ENCODE measurements around the gene LRRC10B. TPM values are rescaled to one million over a fixed set of nuclear protein-coding genes. Genes with fewer than 3 reads are reported as not detected.
A peak's percentile ranks its signal among the peaks of the same experiment; 100 is the strongest.

The LRRC10B gene
- total and polyA plus RNA-seq, 8 donors = 0.43 to 1.3 (median 0.75) TPM; not detected in 2

GRCh38 chr11:61468002-61468401, 40.5 kb upstream of the LRRC10B start:
- DNase-seq = no peak
- Histone ChIP-seq H3K27me3 (no peaks in the 10 kb centered on the region), H3K27ac (no peak overlapping the region), H3K36me3 (peaks cover 3 to 46% (median 40%) of the 10 kb centered on the region in 4 donors), H3K4me1 (peaks cover 0 to 6% (median 0%) of the 10 kb centered on the region in 4 donors), H3K4me3 (no peak overlapping the region), H3K9me3 (no peaks in the 10 kb centered on the region)
- WGBS, 5 donors = 75 to 88% (median 84%) methylated on average over 7 of the region's 7 CpGs
- TF ChIP-seq POLR2A (IDR thresholded peaks at IDR 0.05) = no peak
- no peak for TF ChIP-seq EP300 (IDR thresholded peaks at IDR 0.05)
- TF ChIP-seq POLR2AphosphoS5 (IDR thresholded peaks at IDR 0.05) = no peak
- no peak for TF ChIP-seq CTCF (IDR thresholded peaks at IDR 0.05)
- intact Hi-C loops (cut with DNase I; ENCODE audit: low total_unique reads) = no loop called here

DNA sequence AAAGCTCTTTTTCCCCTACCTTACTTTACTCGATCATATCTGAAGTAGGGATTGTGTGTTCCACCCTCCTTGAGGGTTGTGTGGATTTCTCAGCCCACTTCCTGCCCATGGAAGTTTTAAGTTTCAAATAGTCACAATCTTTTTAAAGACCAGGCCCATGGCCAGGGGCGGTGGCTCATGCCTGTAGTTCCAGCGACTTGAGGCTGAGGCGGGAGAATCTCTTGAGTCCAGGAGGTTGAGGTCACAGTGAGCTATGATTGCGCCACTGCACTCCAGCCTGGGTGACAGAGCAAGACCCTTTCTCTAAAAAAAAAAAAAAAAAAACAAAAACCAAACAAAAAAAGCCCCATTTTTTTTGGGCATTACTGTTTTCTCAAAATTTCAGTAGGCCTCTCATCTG, 36.3 kb upstream of the LRRC10B start:
- DNase-seq = no peak
- Histone ChIP-seq H3K36me3 (peaks cover 3 to 46% (median 35%) of the 10 kb centered on the region in 4 donors), H3K27me3 (no peaks in the 10 kb centered on the region), H3K4me1 (peaks cover under 1 to 22% (median 7%) of the 10 kb centered on the region in 4 donors), H3K4me3 (no peak overlapping the region), H3K27ac (peak overlapping the region in 4 of 5 donors; percentile 64 to 75 (median 70)), H3K9me3 (no peaks in the 10 kb centered on the region)
- intact Hi-C loops (cut with DNase I; ENCODE audit: low total_unique reads) = no loop called here
- TF ChIP-seq EP300 (IDR thresholded peaks at IDR 0.05) = no peak
- no peak for TF ChIP-seq POLR2AphosphoS5 (IDR thresholded peaks at IDR 0.05)
- no peak for TF ChIP-seq CTCF (IDR thresholded peaks at IDR 0.05)
- no peak for TF ChIP-seq POLR2A (IDR thresholded peaks at IDR 0.05)
- WGBS, 5 donors = 63 to 82% (median 76%) methylated on average over 5 of the region's 5 CpGs

- 53 to 85% (median 72%) methylated on average over 5 of the region's 5 CpGs for WGBS, 5 donors
- intact Hi-C loops (cut with DNase I; ENCODE audit: low total_unique reads) = no loop called here
- no peaks in the 10 kb centered on the region for H3K9me3 ChIP-seq
- peaks cover 3 to 43% (median 33%) of the 10 kb centered on the region in 4 donors for H3K36me3 ChIP-seq
- no peak for TF ChIP-seq POLR2AphosphoS5 (IDR thresholded peaks at IDR 0.05)
- TF ChIP-seq POLR2A (IDR thresholded peaks at IDR 0.05) = no peak
- TF ChIP-seq CTCF (IDR thresholded peaks at IDR 0.05) = no peak
- TF ChIP-seq EP300 (IDR thresholded peaks at IDR 0.05) = no peak
- peak overlapping the region in 4 of 5 donors; percentile 53 to 75 (median 70) for H3K27ac ChIP-seq
- peaks cover 0 to 4% (median 0%) of the 10 kb centered on the region in 3 donors for H3K27me3 ChIP-seq
- H3K4me1 ChIP-seq = peaks cover 7 to 28% (median 12%) of the 10 kb centered on the region in 4 donors
- DNase-seq = peak in 1 of 2 donors; percentile 71
- H3K4me3 ChIP-seq = no peak overlapping the region
Observed at GRCh38 chr11:61472868-61473267, 35.7 kb upstream of the LRRC10B start.

DNA sequence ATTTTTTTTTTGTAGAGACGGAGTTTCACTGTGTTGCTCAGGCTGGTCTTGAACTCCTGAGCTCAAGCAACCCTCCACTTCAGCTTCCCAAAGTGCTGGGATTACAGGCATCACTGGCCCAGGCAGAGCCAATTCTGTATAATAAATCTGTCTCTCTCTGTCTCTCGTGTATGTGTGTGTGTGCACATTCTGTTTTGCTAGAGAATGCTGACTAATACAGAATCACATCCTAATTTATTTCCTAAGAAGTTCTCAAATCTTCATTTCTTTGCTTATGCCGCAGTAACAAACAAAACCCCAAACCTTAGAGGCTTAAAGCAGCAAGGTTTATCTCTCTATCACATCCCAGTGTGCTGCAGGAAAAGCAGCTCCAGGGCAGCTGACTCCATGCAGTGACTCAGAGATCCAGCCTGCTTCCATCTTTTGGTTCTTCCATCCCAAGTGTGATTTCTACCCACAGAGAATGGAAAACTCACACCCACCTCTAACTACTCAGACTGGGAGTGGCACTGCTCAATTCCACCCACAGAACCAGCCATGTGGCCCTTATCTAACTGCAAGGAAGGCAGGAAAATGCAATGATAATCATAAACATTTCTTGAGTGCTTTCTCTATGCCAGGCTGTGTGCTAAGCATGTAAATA, 35.1 kb upstream of the LRRC10B start:
- intact Hi-C loops (cut with DNase I; ENCODE audit: low total_unique reads) = no loop called here
- H3K4me1 ChIP-seq = peaks cover 9 to 30% (median 15%) of the 10 kb centered on the region in 4 donors
- no peaks in the 10 kb centered on the region for H3K9me3 ChIP-seq
- TF ChIP-seq EP300 (IDR thresholded peaks at IDR 0.05) = no peak
- no peak for TF ChIP-seq POLR2A (IDR thresholded peaks at IDR 0.05)
- TF ChIP-seq POLR2AphosphoS5 (IDR thresholded peaks at IDR 0.05) = no peak
- TF ChIP-seq CTCF (IDR thresholded peaks at IDR 0.05) = no peak
- 83 to 92% (median 91%) methylated on average over 3 of the region's 3 CpGs for WGBS, 5 donors
- H3K4me3 ChIP-seq = no peak overlapping the region
- peaks cover 3 to 37% (median 27%) of the 10 kb centered on the region in 4 donors for H3K36me3 ChIP-seq
- DNase-seq = no peak
- H3K27me3 ChIP-seq = peaks cover 0 to 11% (median 3%) of the 10 kb centered on the region in 3 donors
- peak overlapping the region in 4 of 5 donors; percentile 53 to 75 (median 70) for H3K27ac ChIP-seq

Measured in stomach (tissue), 9 donors.